AG04449 (cell line): Measurements from ENCODE around the gene GRIA1.

ENCODE experiments used
- CTCF ChIA-PET: fragments of 350-600 bp; formaldehyde crosslinking; extraction: SDS; loops from one replicate; lab custom pipeline; 2021; ENCODE audit warnings: antibody characterized with exemption; lab: Yijun Ruan, JAX
- POLR2A ChIA-PET: fragments of 400-600, 350-600 bp; formaldehyde crosslinking; extraction: SDS; loops from one replicate; lab custom pipeline; 2020; ENCODE audit warnings: antibody characterized with exemption, inconsistent platforms; lab: Yijun Ruan, JAX
- DNase-seq: peaks from one replicate; pipeline ENCODE4 v3.0.0-alpha.2; 2010; ENCODE audit warnings: low read depth, low spot score
- H3K4me3 ChIP-seq: 2 replicates; pipeline ENCODE4 v1.5.1; 2011; ENCODE audit warnings: low read depth, mild to moderate bottlenecking, control low read depth, low read length
- CTCF ChIP-seq: IDR thresholded peaks from one replicate; pipeline ENCODE4 v1.5.1; 2011; ENCODE audit warnings: mild to moderate bottlenecking, moderate library complexity, low read length, control low read depth, inconsistent platforms; ENCODE audit not compliant: insufficient read depth; ENCODE audit errors: missing control alignments

The GRIA1 gene

DNA sequence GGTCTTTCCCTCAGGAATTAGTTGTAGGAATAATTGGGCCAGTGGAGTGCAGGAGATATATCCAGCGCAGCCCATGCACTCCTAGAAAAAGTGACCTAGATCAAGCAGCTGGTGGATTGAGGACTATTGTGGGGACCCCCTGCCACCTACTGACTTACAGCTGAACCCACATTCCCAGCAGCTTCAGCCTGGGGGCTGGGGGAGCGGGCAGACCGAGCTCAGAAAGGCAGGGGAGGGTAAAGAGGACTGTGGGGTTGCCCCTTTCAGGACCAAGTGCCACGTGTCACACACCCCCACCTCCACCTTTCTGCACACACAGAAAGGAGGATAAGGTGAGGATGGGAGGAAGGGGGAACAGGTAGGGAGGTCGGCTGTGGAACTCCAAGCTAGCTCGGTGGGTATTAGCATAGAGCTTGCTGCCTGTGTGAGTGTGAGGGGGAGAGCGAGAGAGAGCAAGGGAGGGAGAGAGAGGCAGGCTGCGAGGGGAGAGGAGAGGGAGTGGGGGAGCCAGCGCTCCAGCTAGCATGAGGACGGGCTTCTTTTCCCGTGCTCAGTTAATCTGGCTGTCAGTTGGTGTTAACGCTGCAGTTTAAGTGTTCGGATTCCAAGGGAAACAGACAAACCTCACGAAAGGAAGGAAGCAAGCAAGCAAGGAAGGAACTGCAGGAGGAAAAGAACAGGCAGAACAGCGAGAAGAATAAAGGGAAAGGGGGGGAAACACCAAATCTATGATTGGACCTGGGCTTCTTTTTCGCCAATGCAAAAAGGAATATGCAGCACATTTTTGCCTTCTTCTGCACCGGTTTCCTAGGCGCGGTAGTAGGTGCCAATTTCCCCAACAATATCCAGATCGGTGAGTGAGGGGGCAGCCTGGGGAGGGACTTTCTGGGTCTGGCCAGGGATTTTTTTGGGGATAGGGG, at the start of gene GRIA1:
Gene GRIA1 (plus strand): TSS at position 553 of the 920 bp plus-strand sequence.
- CTCF ChIA-PET: interaction anchor here (0.8 to 1.6 kb wide), 4 partner anchors 9 to 474 kb away, joined by 3 to 8 read pairs (median 4); no protein-coding TSS in a partner anchor
- H3K4me3 ChIP-seq: peak within 1 kb of the TSS; percentile 62
- no peak for TF ChIP-seq CTCF
- POLR2A ChIA-PET: interaction anchor here (0.5 kb wide), 1 partner anchor 12 kb away, joined by 3 read pairs; no protein-coding TSS in a partner anchor
- no peak for DNase-seq

GRCh38 chr5:153445875-153446579, 44.4 kb upstream of the GRIA1 start:
- POLR2A ChIA-PET: no interaction called here
- no peak for DNase-seq
- CTCF ChIA-PET: interaction anchor here (0.9 to 1.4 kb wide), 2 partner anchors 309 to 519 kb away, joined by 3 to 6 read pairs; no protein-coding TSS in a partner anchor
- no peak overlapping the region for H3K4me3 ChIP-seq
- TF ChIP-seq CTCF: no peak

DNA sequence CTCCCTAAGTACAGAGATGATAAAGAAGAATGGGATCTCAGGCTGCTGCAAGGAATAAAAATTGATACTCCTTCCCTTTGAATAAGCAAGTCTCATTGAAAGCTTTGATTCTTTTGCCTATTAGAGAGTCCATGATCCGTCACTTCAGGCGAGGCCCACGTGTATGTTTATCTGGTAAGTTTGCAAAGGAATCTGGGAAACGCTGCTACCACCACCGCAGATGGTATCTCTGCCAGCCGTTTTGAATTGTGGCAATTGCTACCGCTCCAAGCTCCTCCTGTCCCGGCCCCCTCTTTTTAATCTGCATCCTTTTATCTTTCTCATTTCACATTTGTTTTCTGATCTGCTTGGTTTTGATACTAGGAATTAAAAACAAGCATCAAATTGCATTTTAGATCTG, 42.9 kb upstream of the GRIA1 start:
- no peak for DNase-seq
- no peak for TF ChIP-seq CTCF
- CTCF ChIA-PET: interaction anchor here (0.9 to 1.3 kb wide), 2 partner anchors 8 to 517 kb away, joined by 3 read pairs; no protein-coding TSS in a partner anchor
- H3K4me3 ChIP-seq: no peak overlapping the region
- POLR2A ChIA-PET: no interaction called here

- ChIA-PET CTCF (no interaction called here), POLR2A (no interaction called here)
- no peak for TF ChIP-seq CTCF
Observed at GRCh38 chr5:153456354-153456753, 34.1 kb upstream of the GRIA1 start.

GRCh38 chr5:153456993-153457392, 33.5 kb upstream of the GRIA1 start:
- ChIA-PET POLR2A (no interaction called here), CTCF (no interaction called here)
- H3K4me3 ChIP-seq: no peak overlapping the region
- no peak for DNase-seq
- no peak for TF ChIP-seq CTCF

More at GRCh38 chr5:153456354-153456753, 34.1 kb upstream of the GRIA1 start:
- H3K4me3 ChIP-seq: no peak overlapping the region
- DNase-seq: no peak

DNA sequence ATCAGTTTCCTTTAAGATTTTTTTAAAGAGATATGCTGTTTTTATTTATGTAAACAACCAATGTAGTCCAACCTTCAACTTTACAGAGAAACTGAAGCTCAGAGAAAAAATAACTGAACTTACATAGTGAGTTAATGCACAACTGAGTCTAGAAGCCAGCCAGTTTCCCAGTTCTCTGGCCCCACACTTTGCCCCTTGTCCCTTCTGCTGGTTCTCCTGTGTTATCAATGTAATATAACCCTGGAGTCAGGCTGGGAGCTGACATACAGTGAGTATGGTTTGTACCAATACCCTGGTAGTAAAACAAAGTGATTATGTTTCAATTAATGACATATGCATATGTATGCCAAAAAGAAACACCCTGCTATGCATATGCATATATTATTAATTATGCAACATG, 32.2 kb upstream of the GRIA1 start:
- H3K4me3 ChIP-seq: no peak overlapping the region
- DNase-seq: no peak
- TF ChIP-seq CTCF: no peak
- POLR2A ChIA-PET: no interaction called here
- CTCF ChIA-PET: no interaction called here
